Panc1 (cell line): Measurements from ENCODE around the gene HDAC7. TPM values are rescaled to one million over a fixed set of nuclear protein-coding genes. Genes with fewer than 3 reads are reported as not detected.

Experiments
- ATAC-seq: fragments of 200-7000 bp; cut with Tn5 transposase; 2 replicates; pipeline ENCODE4 v1.9.1; 2020; ENCODE audit warnings: mild to moderate bottlenecking, moderate library complexity
- BruUV-seq: library from RNA; stranded (reverse); fragments of 400-500 nt; replicated peaks from 2 replicates; lab custom pipeline; 2021; lab: Mats Ljungman, UMichigan
- CTCF ChIA-PET: fragments of 300-600 bp; sonication (Branson Sonifier 250); formaldehyde crosslinking; loops from one replicate; lab custom pipeline; 2022; ENCODE audit warnings: antibody characterized with exemption; lab: Charles Lee
- POLR2A ChIA-PET: fragments of 300-600 bp; sonication (Branson Sonifier 250); formaldehyde crosslinking; loops from one replicate; lab custom pipeline; 2022; ENCODE audit warnings: antibody characterized with exemption; lab: Charles Lee
- DNase-seq: peaks from one replicate; pipeline ENCODE4 v3.0.0-alpha.2; 2010; ENCODE audit warnings: low read depth, low spot score
- H3K27ac ChIP-seq: 2 replicates; pipeline ENCODE4 v1.5.1; 2011; ENCODE audit warnings: mild to moderate bottlenecking, low read length, inconsistent platforms
- H3K27me3 ChIP-seq: fragments of 200-500 bp; sonication (Bioruptor generic); 2 replicates; pipeline ENCODE4 v1.6.0; 2014; ENCODE audit warnings: low read length, inconsistent platforms; ENCODE audit not compliant: control insufficient read depth, insufficient read depth
- H3K36me3 ChIP-seq: fragments of 200-500 bp; sonication (Bioruptor generic); 2 replicates; pipeline ENCODE4 v1.5.1; 2014; ENCODE audit warnings: inconsistent platforms, mild to moderate bottlenecking, low read length, moderate library complexity; ENCODE audit not compliant: control insufficient read depth, insufficient read depth
- H3K4me1 ChIP-seq: 2 replicates; pipeline ENCODE4 v1.5.1; 2011; ENCODE audit warnings: inconsistent platforms, mild to moderate bottlenecking, low read length, moderate library complexity; ENCODE audit not compliant: control insufficient read depth, insufficient read depth
- H3K4me3 ChIP-seq, 2 experiments: 2 replicates each; pipeline ENCODE4 v1.5.1; 2011 to 2012; ENCODE audit warnings: low read depth in 2 of 2, low read length in 2 of 2, mild to moderate bottlenecking in 2 of 2, inconsistent platforms in 1 of 2, moderate library complexity in 1 of 2
- H3K9me3 ChIP-seq: fragments of 200-500 bp; sonication (Bioruptor generic); 2 replicates; pipeline ENCODE4 v1.5.1; 2014; ENCODE audit warnings: low read depth, mild to moderate bottlenecking, inconsistent platforms, low read length, moderate library complexity; ENCODE audit not compliant: control insufficient read depth, insufficient read depth
- CTCF ChIP-seq: fragments of 450-650 bp; IDR thresholded peaks from 2 replicates; pipeline ENCODE4 v1.5.1; 2017; ENCODE audit warnings: mild to moderate bottlenecking
- POLR2AphosphoS5 ChIP-seq: IDR thresholded peaks from 2 replicates; pipeline ENCODE4 v1.6.1; 2012; ENCODE audit warnings: mild to moderate bottlenecking, low read depth, low read length, moderate library complexity
- SIN3A ChIP-seq: IDR thresholded peaks from 2 replicates; pipeline ENCODE4 v1.6.1; 2012; ENCODE audit warnings: low read depth, mild to moderate bottlenecking, low read length, moderate library complexity, borderline replicate concordance; ENCODE audit not compliant: insufficient read depth
- TCF7L2 ChIP-seq: IDR thresholded peaks from 2 replicates; pipeline ENCODE4 v1.6.1; 2011; ENCODE audit warnings: mild to moderate bottlenecking, low read depth, low read length, inconsistent platforms
- in situ Hi-C: cut with HindIII; loops from 2 replicates; pipeline ENCODE4 v1.10.0; 2016; ENCODE audit warnings: low sequenced_read_pairs, low pct_unique_long_range_greater_than_20kb
- intact Hi-C: fragments of 100-400 bp; cut with micrococcal nuclease; formaldehyde crosslinking; loops from one replicate; pipeline ENCODE4 v1.10.0; 2022; ENCODE audit not compliant: unreplicated experiment
- total RNA-seq: library from RNA; stranded (reverse); gene quantifications from one replicate; pipeline ENCODE4 v1.2.1, GENCODE V29; 2021; ENCODE audit not compliant: unreplicated experiment
- TF ChIP-seq, protein P1 (sequence below), 2 experiments: IDR thresholded peaks; 2 replicates each; pipeline ENCODE4 v1.6.1; 2011 to 2012; ENCODE audit warnings: low read depth in 2 of 2, control low read depth in 1 of 2, low read length in 1 of 2, mild to moderate bottlenecking in 1 of 2, moderate library complexity in 1 of 2; ENCODE audit not compliant: insufficient read depth in 1 of 2

The HDAC7 gene
- total RNA-seq, 1 experiment from 2014 or later = 84.2 TPM

GRCh38 chr12:47781479-47782371 is 38.0 kb downstream of the HDAC7 start:
- POLR2A ChIA-PET = interaction anchor here (0.7 kb wide), 1 partner anchor 40 kb away, joined by 3 read pairs; no protein-coding TSS in a partner anchor
- H3K27ac ChIP-seq = 0 out of 2 replicates have a peak overlapping the region, but pooled peaks have one; percentile 12

GRCh38 chr12:47779943-47780504 is 39.7 kb downstream of the HDAC7 start:
- ChIA-PET POLR2A (interaction anchor here (0.6 to 1.0 kb wide), 2 partner anchors 22 to 93 kb away, joined by 3 to 7 read pairs; no protein-coding TSS in a partner anchor), CTCF (interaction anchor here (0.6 to 3.5 kb wide), 5 partner anchors 12 to 73 kb away, joined by 3 to 18 read pairs (median 4); no protein-coding TSS in a partner anchor)
- Histone ChIP-seq H3K4me1 (peaks cover 28% of the 10 kb centered on the region), H3K27ac (no peak overlapping the region), H3K9me3 (no peaks in the 10 kb centered on the region), H3K27me3 (no peaks in the 10 kb centered on the region), H3K36me3 (peaks cover 2% of the 10 kb centered on the region; the same call in 1 of the 2 replicates), H3K4me3 (no peak overlapping the region)
- BruUV-seq = no TSS peak
- intact Hi-C loops = loop anchor here (2.0 to 5.0 kb wide), 3 partner anchors 35 to 65 kb away; no protein-coding TSS in a partner anchor
- ATAC-seq (peak; percentile 23; the same call in 1 of the 2 replicates), DNase-seq (no peak)
- TF ChIP-seq TCF7L2 (no peak), CTCF (no peak), SIN3A (no peak), POLR2AphosphoS5 (no peak)
- TF ChIP-seq, protein P1, sequence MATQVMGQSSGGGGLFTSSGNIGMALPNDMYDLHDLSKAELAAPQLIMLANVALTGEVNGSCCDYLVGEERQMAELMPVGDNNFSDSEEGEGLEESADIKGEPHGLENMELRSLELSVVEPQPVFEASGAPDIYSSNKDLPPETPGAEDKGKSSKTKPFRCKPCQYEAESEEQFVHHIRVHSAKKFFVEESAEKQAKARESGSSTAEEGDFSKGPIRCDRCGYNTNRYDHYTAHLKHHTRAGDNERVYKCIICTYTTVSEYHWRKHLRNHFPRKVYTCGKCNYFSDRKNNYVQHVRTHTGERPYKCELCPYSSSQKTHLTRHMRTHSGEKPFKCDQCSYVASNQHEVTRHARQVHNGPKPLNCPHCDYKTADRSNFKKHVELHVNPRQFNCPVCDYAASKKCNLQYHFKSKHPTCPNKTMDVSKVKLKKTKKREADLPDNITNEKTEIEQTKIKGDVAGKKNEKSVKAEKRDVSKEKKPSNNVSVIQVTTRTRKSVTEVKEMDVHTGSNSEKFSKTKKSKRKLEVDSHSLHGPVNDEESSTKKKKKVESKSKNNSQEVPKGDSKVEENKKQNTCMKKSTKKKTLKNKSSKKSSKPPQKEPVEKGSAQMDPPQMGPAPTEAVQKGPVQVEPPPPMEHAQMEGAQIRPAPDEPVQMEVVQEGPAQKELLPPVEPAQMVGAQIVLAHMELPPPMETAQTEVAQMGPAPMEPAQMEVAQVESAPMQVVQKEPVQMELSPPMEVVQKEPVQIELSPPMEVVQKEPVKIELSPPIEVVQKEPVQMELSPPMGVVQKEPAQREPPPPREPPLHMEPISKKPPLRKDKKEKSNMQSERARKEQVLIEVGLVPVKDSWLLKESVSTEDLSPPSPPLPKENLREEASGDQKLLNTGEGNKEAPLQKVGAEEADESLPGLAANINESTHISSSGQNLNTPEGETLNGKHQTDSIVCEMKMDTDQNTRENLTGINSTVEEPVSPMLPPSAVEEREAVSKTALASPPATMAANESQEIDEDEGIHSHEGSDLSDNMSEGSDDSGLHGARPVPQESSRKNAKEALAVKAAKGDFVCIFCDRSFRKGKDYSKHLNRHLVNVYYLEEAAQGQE (IDR thresholded peaks at IDR 0.05; ENCODE audit: insufficient read depth in 1 of 2, low read depth in 2 of 2, low read length in 1 of 2) = no peak
- in situ Hi-C loops = no loop called here

More at GRCh38 chr12:47781479-47782371, 38.0 kb downstream of the HDAC7 start:
- TF ChIP-seq TCF7L2 = no peak
- H3K36me3 ChIP-seq = peaks cover 5% of the 10 kb centered on the region
- CTCF ChIA-PET = interaction anchor here (0.7 to 3.5 kb wide), 5 partner anchors 38 to 1004 kb away, joined by 3 to 18 read pairs (median 3); partner anchors contain the start of gene RPAP3
- intact Hi-C loops (loop anchor here (5.0 kb wide), 1 partner anchor 56 kb away; no protein-coding TSS in a partner anchor), in situ Hi-C loops (no loop called here)
- ATAC-seq (no peak), DNase-seq (no peak)
- BruUV-seq = no TSS peak
- H3K4me1 ChIP-seq = peaks cover 17% of the 10 kb centered on the region
- no peak overlapping the region for H3K4me3 ChIP-seq
- no peaks in the 10 kb centered on the region for H3K27me3 ChIP-seq
- no peaks in the 10 kb centered on the region for H3K9me3 ChIP-seq
